ENCODE measurements around the gene ARMH3.

DNA sequence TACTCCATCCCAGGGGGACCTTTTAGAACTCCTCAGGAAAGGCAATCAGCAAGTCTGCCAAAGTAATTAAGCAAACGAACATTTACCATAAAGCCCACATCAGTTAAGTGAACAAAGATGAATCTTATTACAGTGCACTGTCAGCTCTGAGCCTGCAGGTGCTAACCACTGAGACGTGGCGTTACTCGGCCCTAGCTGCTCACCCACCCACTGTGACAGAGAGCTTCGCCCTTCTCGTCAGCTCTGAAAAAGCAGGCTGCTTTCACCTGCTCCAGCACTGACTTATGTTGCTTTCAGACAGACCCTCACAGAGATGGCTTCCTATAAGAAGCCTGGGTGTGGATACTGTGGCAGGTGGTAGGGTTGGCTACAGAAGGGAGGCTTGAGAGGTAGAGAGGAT, 154.6 kb downstream of the ARMH3 start:
- TF ChIP-seq, protein P1, sequence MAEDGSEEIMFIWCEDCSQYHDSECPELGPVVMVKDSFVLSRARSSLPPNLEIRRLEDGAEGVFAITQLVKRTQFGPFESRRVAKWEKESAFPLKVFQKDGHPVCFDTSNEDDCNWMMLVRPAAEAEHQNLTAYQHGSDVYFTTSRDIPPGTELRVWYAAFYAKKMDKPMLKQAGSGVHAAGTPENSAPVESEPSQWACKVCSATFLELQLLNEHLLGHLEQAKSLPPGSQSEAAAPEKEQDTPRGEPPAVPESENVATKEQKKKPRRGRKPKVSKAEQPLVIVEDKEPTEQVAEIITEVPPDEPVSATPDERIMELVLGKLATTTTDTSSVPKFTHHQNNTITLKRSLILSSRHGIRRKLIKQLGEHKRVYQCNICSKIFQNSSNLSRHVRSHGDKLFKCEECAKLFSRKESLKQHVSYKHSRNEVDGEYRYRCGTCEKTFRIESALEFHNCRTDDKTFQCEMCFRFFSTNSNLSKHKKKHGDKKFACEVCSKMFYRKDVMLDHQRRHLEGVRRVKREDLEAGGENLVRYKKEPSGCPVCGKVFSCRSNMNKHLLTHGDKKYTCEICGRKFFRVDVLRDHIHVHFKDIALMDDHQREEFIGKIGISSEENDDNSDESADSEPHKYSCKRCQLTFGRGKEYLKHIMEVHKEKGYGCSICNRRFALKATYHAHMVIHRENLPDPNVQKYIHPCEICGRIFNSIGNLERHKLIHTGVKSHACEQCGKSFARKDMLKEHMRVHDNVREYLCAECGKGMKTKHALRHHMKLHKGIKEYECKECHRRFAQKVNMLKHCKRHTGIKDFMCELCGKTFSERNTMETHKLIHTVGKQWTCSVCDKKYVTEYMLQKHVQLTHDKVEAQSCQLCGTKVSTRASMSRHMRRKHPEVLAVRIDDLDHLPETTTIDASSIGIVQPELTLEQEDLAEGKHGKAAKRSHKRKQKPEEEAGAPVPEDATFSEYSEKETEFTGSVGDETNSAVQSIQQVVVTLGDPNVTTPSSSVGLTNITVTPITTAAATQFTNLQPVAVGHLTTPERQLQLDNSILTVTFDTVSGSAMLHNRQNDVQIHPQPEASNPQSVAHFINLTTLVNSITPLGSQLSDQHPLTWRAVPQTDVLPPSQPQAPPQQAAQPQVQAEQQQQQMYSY (CRISPR knock-in tag; IDR thresholded peaks at IDR 0.05) = no peak
- TF ChIP-seq, protein P2, sequence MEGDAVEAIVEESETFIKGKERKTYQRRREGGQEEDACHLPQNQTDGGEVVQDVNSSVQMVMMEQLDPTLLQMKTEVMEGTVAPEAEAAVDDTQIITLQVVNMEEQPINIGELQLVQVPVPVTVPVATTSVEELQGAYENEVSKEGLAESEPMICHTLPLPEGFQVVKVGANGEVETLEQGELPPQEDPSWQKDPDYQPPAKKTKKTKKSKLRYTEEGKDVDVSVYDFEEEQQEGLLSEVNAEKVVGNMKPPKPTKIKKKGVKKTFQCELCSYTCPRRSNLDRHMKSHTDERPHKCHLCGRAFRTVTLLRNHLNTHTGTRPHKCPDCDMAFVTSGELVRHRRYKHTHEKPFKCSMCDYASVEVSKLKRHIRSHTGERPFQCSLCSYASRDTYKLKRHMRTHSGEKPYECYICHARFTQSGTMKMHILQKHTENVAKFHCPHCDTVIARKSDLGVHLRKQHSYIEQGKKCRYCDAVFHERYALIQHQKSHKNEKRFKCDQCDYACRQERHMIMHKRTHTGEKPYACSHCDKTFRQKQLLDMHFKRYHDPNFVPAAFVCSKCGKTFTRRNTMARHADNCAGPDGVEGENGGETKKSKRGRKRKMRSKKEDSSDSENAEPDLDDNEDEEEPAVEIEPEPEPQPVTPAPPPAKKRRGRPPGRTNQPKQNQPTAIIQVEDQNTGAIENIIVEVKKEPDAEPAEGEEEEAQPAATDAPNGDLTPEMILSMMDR (IDR thresholded peaks at IDR 0.05) = no peak
- TF ChIP-seq, protein P3, sequence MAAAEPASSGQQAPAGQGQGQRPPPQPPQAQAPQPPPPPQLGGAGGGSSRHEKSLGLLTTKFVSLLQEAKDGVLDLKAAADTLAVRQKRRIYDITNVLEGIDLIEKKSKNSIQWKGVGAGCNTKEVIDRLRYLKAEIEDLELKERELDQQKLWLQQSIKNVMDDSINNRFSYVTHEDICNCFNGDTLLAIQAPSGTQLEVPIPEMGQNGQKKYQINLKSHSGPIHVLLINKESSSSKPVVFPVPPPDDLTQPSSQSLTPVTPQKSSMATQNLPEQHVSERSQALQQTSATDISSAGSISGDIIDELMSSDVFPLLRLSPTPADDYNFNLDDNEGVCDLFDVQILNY (CRISPR knock-in tag; IDR thresholded peaks at IDR 0.05) = no peak
- TF ChIP-seq ZNF423 (CRISPR knock-in tag; IDR thresholded peaks at IDR 0.05) (no peak), NFYB (CRISPR knock-in tag; conservative IDR thresholded peaks at IDR 0.05; ENCODE audit: low read depth) (no peak), RELA (CRISPR knock-in tag; IDR thresholded peaks at IDR 0.05; ENCODE audit: borderline replicate concordance) (no peak), KAT7 (CRISPR knock-in tag; IDR thresholded peaks at IDR 0.05; ENCODE audit: borderline replicate concordance) (no peak), ETV6 (CRISPR knock-in tag; IDR thresholded peaks at IDR 0.05) (no peak)
- TF ChIP-seq, protein P4, sequence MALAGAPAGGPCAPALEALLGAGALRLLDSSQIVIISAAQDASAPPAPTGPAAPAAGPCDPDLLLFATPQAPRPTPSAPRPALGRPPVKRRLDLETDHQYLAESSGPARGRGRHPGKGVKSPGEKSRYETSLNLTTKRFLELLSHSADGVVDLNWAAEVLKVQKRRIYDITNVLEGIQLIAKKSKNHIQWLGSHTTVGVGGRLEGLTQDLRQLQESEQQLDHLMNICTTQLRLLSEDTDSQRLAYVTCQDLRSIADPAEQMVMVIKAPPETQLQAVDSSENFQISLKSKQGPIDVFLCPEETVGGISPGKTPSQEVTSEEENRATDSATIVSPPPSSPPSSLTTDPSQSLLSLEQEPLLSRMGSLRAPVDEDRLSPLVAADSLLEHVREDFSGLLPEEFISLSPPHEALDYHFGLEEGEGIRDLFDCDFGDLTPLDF (CRISPR knock-in tag; IDR thresholded peaks at IDR 0.05) = no peak
- TF ChIP-seq, protein P5, sequence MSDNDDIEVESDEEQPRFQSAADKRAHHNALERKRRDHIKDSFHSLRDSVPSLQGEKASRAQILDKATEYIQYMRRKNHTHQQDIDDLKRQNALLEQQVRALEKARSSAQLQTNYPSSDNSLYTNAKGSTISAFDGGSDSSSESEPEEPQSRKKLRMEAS (CRISPR knock-in tag; IDR thresholded peaks at IDR 0.05) = no peak
- TF ChIP-seq, protein P6, sequence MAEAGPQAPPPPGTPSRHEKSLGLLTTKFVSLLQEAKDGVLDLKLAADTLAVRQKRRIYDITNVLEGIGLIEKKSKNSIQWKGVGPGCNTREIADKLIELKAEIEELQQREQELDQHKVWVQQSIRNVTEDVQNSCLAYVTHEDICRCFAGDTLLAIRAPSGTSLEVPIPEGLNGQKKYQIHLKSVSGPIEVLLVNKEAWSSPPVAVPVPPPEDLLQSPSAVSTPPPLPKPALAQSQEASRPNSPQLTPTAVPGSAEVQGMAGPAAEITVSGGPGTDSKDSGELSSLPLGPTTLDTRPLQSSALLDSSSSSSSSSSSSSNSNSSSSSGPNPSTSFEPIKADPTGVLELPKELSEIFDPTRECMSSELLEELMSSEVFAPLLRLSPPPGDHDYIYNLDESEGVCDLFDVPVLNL (CRISPR knock-in tag; IDR thresholded peaks at IDR 0.05; ENCODE audit: borderline replicate concordance, low read depth) = no peak
- TF ChIP-seq, protein P7, sequence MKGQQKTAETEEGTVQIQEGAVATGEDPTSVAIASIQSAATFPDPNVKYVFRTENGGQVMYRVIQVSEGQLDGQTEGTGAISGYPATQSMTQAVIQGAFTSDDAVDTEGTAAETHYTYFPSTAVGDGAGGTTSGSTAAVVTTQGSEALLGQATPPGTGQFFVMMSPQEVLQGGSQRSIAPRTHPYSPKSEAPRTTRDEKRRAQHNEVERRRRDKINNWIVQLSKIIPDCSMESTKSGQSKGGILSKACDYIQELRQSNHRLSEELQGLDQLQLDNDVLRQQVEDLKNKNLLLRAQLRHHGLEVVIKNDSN (CRISPR knock-in tag; IDR thresholded peaks at IDR 0.05) = no peak
- TF ChIP-seq, protein P8, sequence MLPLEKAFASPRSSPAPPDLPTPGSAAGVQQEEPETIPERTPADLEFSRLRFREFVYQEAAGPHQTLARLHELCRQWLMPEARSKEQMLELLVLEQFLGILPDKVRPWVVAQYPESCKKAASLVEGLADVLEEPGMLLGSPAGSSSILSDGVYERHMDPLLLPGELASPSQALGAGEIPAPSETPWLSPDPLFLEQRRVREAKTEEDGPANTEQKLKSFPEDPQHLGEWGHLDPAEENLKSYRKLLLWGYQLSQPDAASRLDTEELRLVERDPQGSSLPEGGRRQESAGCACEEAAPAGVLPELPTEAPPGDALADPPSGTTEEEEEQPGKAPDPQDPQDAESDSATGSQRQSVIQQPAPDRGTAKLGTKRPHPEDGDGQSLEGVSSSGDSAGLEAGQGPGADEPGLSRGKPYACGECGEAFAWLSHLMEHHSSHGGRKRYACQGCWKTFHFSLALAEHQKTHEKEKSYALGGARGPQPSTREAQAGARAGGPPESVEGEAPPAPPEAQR (CRISPR knock-in tag; IDR thresholded peaks at IDR 0.05) = no peak
